DND-41 (cell line): ENCODE measurements around the gene PRKCA.

Source experiments
- CTCF ChIP-seq: IDR thresholded peaks from 2 replicates; pipeline ENCODE4 v1.5.1; 2012; ENCODE audit warnings: borderline replicate concordance, low read length, moderate library complexity, mild to moderate bottlenecking; ENCODE audit not compliant: poor library complexity, severe bottlenecking; ENCODE audit errors: extremely low read depth
- EZH2 ChIP-seq: IDR thresholded peaks from 3 replicates; pipeline ENCODE4 v1.6.1; 2012; ENCODE audit warnings: borderline replicate concordance, low read depth, mild to moderate bottlenecking, moderate library complexity, low read length, inconsistent platforms; ENCODE audit not compliant: severe bottlenecking

GRCh38 chr17:66611397-66611796 lies 309.0 kb downstream of the PRKCA start:
- TF ChIP-seq CTCF (no peak), EZH2 (no peak)
